Gastroesophageal sphincter (tissue), 3 donors: ENCODE results near the gene DAB1.

Experiments
- EP300 ChIP-seq: sonication (generic); formaldehyde crosslinking; IDR thresholded peaks from one replicate; pipeline ENCODE4 v1.6.1; 2017; ENCODE audit warnings: antibody characterized with exemption, mild to moderate bottlenecking
- POLR2A ChIP-seq, 2 donors: fragments of 450-650 bp; IDR thresholded peaks; one replicate each; pipeline ENCODE4 v1.6.1; 2017; ENCODE audit warnings: antibody characterized with exemption in 2 of 2, mild to moderate bottlenecking in 2 of 2, moderate library complexity in 1 of 2
- POLR2AphosphoS5 ChIP-seq: sonication (generic); formaldehyde crosslinking; IDR thresholded peaks from one replicate; pipeline ENCODE4 v1.6.1; 2017; ENCODE audit warnings: antibody characterized with exemption
- TF ChIP-seq, protein P1 (sequence below), 4 experiments: fragments of 200-600 bp in 2 of 4; fragments of 450-650 bp in 2 of 4; sonication (generic) in 1 of 4; IDR thresholded peaks; one replicate each; pipeline ENCODE4 v1.5.1; 2017 to 2019; ENCODE audit warnings: antibody characterized with exemption in 4 of 4, mild to moderate bottlenecking in 2 of 4, moderate library complexity in 2 of 4

DNA sequence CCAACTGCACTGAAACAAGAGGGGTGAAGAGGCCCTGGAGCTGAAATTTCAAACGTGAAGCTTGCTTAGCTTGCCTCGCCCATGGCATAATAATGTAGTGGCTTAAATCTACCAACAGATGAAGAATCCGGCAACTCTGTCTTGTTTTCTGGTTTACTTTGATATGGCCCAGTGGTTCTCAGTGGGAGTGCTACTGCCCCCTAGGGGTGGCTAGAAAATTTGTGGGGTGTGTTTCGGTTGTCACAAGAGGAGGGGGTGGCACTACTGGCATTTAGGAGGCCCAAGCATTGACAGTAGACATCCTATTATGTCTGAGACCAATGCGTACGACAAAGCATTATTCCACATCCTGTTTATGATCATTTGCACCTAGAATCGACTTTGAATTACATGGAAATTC is 406.1 kb downstream of the DAB1 start:
- TF ChIP-seq, protein P1, sequence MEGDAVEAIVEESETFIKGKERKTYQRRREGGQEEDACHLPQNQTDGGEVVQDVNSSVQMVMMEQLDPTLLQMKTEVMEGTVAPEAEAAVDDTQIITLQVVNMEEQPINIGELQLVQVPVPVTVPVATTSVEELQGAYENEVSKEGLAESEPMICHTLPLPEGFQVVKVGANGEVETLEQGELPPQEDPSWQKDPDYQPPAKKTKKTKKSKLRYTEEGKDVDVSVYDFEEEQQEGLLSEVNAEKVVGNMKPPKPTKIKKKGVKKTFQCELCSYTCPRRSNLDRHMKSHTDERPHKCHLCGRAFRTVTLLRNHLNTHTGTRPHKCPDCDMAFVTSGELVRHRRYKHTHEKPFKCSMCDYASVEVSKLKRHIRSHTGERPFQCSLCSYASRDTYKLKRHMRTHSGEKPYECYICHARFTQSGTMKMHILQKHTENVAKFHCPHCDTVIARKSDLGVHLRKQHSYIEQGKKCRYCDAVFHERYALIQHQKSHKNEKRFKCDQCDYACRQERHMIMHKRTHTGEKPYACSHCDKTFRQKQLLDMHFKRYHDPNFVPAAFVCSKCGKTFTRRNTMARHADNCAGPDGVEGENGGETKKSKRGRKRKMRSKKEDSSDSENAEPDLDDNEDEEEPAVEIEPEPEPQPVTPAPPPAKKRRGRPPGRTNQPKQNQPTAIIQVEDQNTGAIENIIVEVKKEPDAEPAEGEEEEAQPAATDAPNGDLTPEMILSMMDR (IDR thresholded peaks at IDR 0.05) = no peak
- TF ChIP-seq EP300 (no peak), POLR2A (IDR thresholded peaks at IDR 0.05) (no peak), POLR2AphosphoS5 (no peak)
